SK-N-SH treated with all-trans-retinoic acid at 6 μM for 48 hours (cell line): Measurements from ENCODE around the gene TTBK1.

ENCODE experiments used
- ATAC-seq: fragments of 200-7000 bp; cut with Tn5 transposase; 3 replicates; pipeline ENCODE4 v1.9.1; 2020; ENCODE audit warnings: mild to moderate bottlenecking, moderate library complexity
- ARNTL ChIP-seq: fragments of 450-650 bp; formaldehyde crosslinking; IDR thresholded peaks from 2 replicates; pipeline ENCODE4 v1.5.0; 2020; ENCODE audit warnings: low read depth, mild to moderate bottlenecking, moderate library complexity, borderline replicate concordance
- BACH2 ChIP-seq: fragments of 250-450 bp; sonication (Bioruptor Pico); IDR thresholded peaks from 2 replicates; pipeline ENCODE4 v1.9.0; 2021; ENCODE audit warnings: mild to moderate bottlenecking, borderline replicate concordance
- CSDC2 ChIP-seq: fragments of 250-450 bp; sonication (Bioruptor Pico); IDR thresholded peaks from 2 replicates; pipeline ENCODE4 v1.5.0; 2020; ENCODE audit warnings: mild to moderate bottlenecking, moderate library complexity
- CSRNP3 ChIP-seq: fragments of 250-450 bp; sonication (Bioruptor Pico); IDR thresholded peaks from 2 replicates; pipeline ENCODE4 v1.5.1; 2021; ENCODE audit warnings: mild to moderate bottlenecking, moderate library complexity
- ESRRG ChIP-seq: fragments of 250-450 bp; sonication (Bioruptor Pico); IDR thresholded peaks from 2 replicates; pipeline ENCODE4 v1.6.1; 2021; ENCODE audit warnings: mild to moderate bottlenecking
- GLIS3 ChIP-seq: fragments of 250-450 bp; sonication (Bioruptor Pico); IDR thresholded peaks from 2 replicates; pipeline ENCODE4 v1.5.0; 2020; ENCODE audit warnings: mild to moderate bottlenecking, moderate library complexity
- ISL1 ChIP-seq: fragments of 250-450 bp; sonication (Bioruptor Pico); IDR thresholded peaks from 2 replicates; pipeline ENCODE4 v2.1.2; 2022; ENCODE audit warnings: mild to moderate bottlenecking, moderate library complexity
- OSR1 ChIP-seq: fragments of 250-450 bp; sonication (Bioruptor Pico); IDR thresholded peaks from 2 replicates; pipeline ENCODE4 v1.8.0; 2022; ENCODE audit warnings: moderate library complexity, mild to moderate bottlenecking, inconsistent platforms
- PATZ1 ChIP-seq: fragments of 250-450 bp; sonication (Bioruptor Pico); IDR thresholded peaks from 2 replicates; pipeline ENCODE4 v1.8.0; 2020; ENCODE audit warnings: mild to moderate bottlenecking, moderate library complexity, borderline replicate concordance
- POU6F1 ChIP-seq: fragments of 250-450 bp; sonication (Bioruptor Pico); IDR thresholded peaks from 2 replicates; pipeline ENCODE4 v1.8.0; 2021; ENCODE audit warnings: low read depth, mild to moderate bottlenecking, moderate library complexity, borderline replicate concordance
- PPARA ChIP-seq: fragments of 250-450 bp; sonication (Bioruptor Pico); IDR thresholded peaks from 2 replicates; pipeline ENCODE4 v1.5.0; 2020; ENCODE audit warnings: mild to moderate bottlenecking, borderline replicate concordance
- RARB ChIP-seq: fragments of 250-450 bp; sonication (Bioruptor Pico); IDR thresholded peaks from 2 replicates; pipeline ENCODE4 v1.8.0; 2021; ENCODE audit warnings: mild to moderate bottlenecking, moderate library complexity
- SNAI2 ChIP-seq: fragments of 250-450 bp; sonication (Bioruptor Pico); IDR thresholded peaks from 2 replicates; pipeline ENCODE4 v1.5.0; 2020; ENCODE audit warnings: mild to moderate bottlenecking, moderate library complexity
- TCF4 ChIP-seq: fragments of 250-450 bp; sonication (Bioruptor Pico); IDR thresholded peaks from 2 replicates; pipeline ENCODE4 v1.8.0; 2021; ENCODE audit warnings: mild to moderate bottlenecking, moderate library complexity, borderline replicate concordance
- TOX ChIP-seq: fragments of 250-450 bp; sonication (Bioruptor Pico); IDR thresholded peaks from 2 replicates; pipeline ENCODE4 v1.8.0; 2021; ENCODE audit warnings: mild to moderate bottlenecking, moderate library complexity, borderline replicate concordance
- ZC3H10 ChIP-seq: fragments of 250-450 bp; sonication (Bioruptor Pico); IDR thresholded peaks from 2 replicates; pipeline ENCODE4 v1.5.1; 2021; ENCODE audit warnings: mild to moderate bottlenecking, moderate library complexity
- ZFP3 ChIP-seq: fragments of 250-450 bp; sonication (Bioruptor Pico); IDR thresholded peaks from 2 replicates; pipeline ENCODE4 v1.5.0; 2020; ENCODE audit warnings: mild to moderate bottlenecking, moderate library complexity
- ZFP30 ChIP-seq: fragments of 450-650 bp; formaldehyde crosslinking; IDR thresholded peaks from 2 replicates; pipeline ENCODE4 v1.5.0; 2022; ENCODE audit warnings: mild to moderate bottlenecking, moderate library complexity
- ZNF70 ChIP-seq: fragments of 450-650 bp; formaldehyde crosslinking; IDR thresholded peaks from 2 replicates; pipeline ENCODE4 v1.5.0; 2020; ENCODE audit warnings: mild to moderate bottlenecking, moderate library complexity
- ZNF8 ChIP-seq: fragments of 450-650 bp; formaldehyde crosslinking; IDR thresholded peaks from 2 replicates; pipeline ENCODE4 v1.5.0; 2020; ENCODE audit warnings: mild to moderate bottlenecking, moderate library complexity
- TF ChIP-seq, protein P1 (sequence below): fragments of 250-450 bp; sonication (Bioruptor Pico); IDR thresholded peaks from 2 replicates; pipeline ENCODE4 v1.5.0; 2020; ENCODE audit warnings: mild to moderate bottlenecking, moderate library complexity

Gene TTBK1

GRCh38 chr6:43243664-43244321 lies 512 bp downstream of the TTBK1 start (continued):
- no peak for TF ChIP-seq BACH2
- TF ChIP-seq ZNF8 (CRISPR knock-in tag): no peak
- no peak for TF ChIP-seq TOX
- no peak for TF ChIP-seq RARB (CRISPR knock-in tag)
- TF ChIP-seq CSDC2 (CRISPR knock-in tag): no peak

- TF ChIP-seq ISL1 (CRISPR knock-in tag): no peak
- TF ChIP-seq GLIS3 (CRISPR knock-in tag): no peak
- TF ChIP-seq ARNTL (CRISPR knock-in tag): no peak
- no peak for TF ChIP-seq PPARA (CRISPR knock-in tag)
- no peak for TF ChIP-seq CSRNP3 (CRISPR knock-in tag)
- TF ChIP-seq ZFP30 (CRISPR knock-in tag): no peak
- TF ChIP-seq CSDC2 (CRISPR knock-in tag): no peak
- no peak for TF ChIP-seq POU6F1 (CRISPR knock-in tag)
- TF ChIP-seq ZFP3 (CRISPR knock-in tag): no peak
- no peak for TF ChIP-seq ESRRG (CRISPR knock-in tag)
- no peak for TF ChIP-seq TCF4 (CRISPR knock-in tag)
- TF ChIP-seq BACH2: no peak
- no peak for TF ChIP-seq ZNF8 (CRISPR knock-in tag)
- TF ChIP-seq ZNF70 (CRISPR knock-in tag): no peak
- TF ChIP-seq ZC3H10 (CRISPR knock-in tag): no peak
- no peak for TF ChIP-seq PATZ1 (CRISPR knock-in tag)
- TF ChIP-seq RARB (CRISPR knock-in tag): no peak
- no peak for TF ChIP-seq SNAI2 (CRISPR knock-in tag)
- no peak for TF ChIP-seq OSR1
- ATAC-seq: peak; percentile 64
Measured at GRCh38 chr6:43246301-43247113, 3.2 kb downstream of the TTBK1 start.

- TF ChIP-seq ARNTL (CRISPR knock-in tag) (no peak), SNAI2 (CRISPR knock-in tag) (peak; percentile 92; the same call in 1 of the 2 replicates), BACH2 (no peak), ZNF8 (CRISPR knock-in tag) (no peak)
- TF ChIP-seq, protein P1, sequence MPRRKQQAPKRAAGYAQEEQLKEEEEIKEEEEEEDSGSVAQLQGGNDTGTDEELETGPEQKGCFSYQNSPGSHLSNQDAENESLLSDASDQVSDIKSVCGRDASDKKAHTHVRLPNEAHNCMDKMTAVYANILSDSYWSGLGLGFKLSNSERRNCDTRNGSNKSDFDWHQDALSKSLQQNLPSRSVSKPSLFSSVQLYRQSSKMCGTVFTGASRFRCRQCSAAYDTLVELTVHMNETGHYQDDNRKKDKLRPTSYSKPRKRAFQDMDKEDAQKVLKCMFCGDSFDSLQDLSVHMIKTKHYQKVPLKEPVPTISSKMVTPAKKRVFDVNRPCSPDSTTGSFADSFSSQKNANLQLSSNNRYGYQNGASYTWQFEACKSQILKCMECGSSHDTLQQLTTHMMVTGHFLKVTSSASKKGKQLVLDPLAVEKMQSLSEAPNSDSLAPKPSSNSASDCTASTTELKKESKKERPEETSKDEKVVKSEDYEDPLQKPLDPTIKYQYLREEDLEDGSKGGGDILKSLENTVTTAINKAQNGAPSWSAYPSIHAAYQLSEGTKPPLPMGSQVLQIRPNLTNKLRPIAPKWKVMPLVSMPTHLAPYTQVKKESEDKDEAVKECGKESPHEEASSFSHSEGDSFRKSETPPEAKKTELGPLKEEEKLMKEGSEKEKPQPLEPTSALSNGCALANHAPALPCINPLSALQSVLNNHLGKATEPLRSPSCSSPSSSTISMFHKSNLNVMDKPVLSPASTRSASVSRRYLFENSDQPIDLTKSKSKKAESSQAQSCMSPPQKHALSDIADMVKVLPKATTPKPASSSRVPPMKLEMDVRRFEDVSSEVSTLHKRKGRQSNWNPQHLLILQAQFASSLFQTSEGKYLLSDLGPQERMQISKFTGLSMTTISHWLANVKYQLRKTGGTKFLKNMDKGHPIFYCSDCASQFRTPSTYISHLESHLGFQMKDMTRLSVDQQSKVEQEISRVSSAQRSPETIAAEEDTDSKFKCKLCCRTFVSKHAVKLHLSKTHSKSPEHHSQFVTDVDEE: peak; percentile 68; the same call in 1 of the 2 replicates
- peak; percentile 98 for ATAC-seq
Measured at GRCh38 chr6:43247114-43247999, 4.1 kb downstream of the TTBK1 start.
